EL (cell line): ENCODE measurements around the gene LYPLAL1.
"Not testable (repeated sequence)": the region's sequence is repeated elsewhere in the genome, so short reads cannot be mapped to it uniquely, and the experiment has no call there.

Source experiments
- DNase-seq: peaks from one replicate; pipeline ENCODE4 v3.0.0-alpha.2; 2016

LYPLAL1 gene

GRCh38 chr1:219171192-219171935 lies 2.3 kb upstream of the LYPLAL1 start:
- DNase-seq = no peak

- no peak for DNase-seq
Observed at GRCh38 chr1:219172821-219173220, 857 bp upstream of the LYPLAL1 start.

GRCh38 chr1:219173434-219173757 lies 282 bp upstream of the LYPLAL1 start:
- DNase-seq = no peak

GRCh38 chr1:219174460-219175211 lies 958 bp downstream of the LYPLAL1 start:
- peak; percentile 79 for DNase-seq

- DNase-seq = no peak
Observed at GRCh38 chr1:219175212-219175564, 1.5 kb downstream of the LYPLAL1 start.

GRCh38 chr1:219176168-219176567 lies 2.5 kb downstream of the LYPLAL1 start:
- DNase-seq = no peak

GRCh38 chr1:219177363-219177762 lies 3.7 kb downstream of the LYPLAL1 start:
- DNase-seq = no peak

- no peak for DNase-seq
Observed at GRCh38 chr1:219177940-219178339, 4.3 kb downstream of the LYPLAL1 start.

- no peak for DNase-seq
Observed at GRCh38 chr1:219179293-219179692, 5.6 kb downstream of the LYPLAL1 start.

- no peak for DNase-seq
Observed at GRCh38 chr1:219184337-219184736, 10.7 kb downstream of the LYPLAL1 start.

- peak; percentile 20 for DNase-seq
Observed at GRCh38 chr1:219185486-219186117, 11.9 kb downstream of the LYPLAL1 start.

GRCh38 chr1:219188331-219188803 lies 14.7 kb downstream of the LYPLAL1 start:
- no peak for DNase-seq

- DNase-seq = peak; percentile 74
Observed at GRCh38 chr1:219189021-219189824, 15.5 kb downstream of the LYPLAL1 start.

- DNase-seq = no peak
Observed at GRCh38 chr1:219189952-219190351, 16.3 kb downstream of the LYPLAL1 start.

- DNase-seq = no peak
Observed at GRCh38 chr1:219190605-219191004, 16.9 kb downstream of the LYPLAL1 start.

- DNase-seq = not testable (repeated sequence)
Observed at GRCh38 chr1:219195833-219196232, 22.2 kb downstream of the LYPLAL1 start.

GRCh38 chr1:219201656-219202055 lies 28.0 kb downstream of the LYPLAL1 start:
- no peak for DNase-seq

GRCh38 chr1:219202567-219202966 lies 28.9 kb downstream of the LYPLAL1 start:
- no peak for DNase-seq

GRCh38 chr1:219206350-219206749 lies 32.7 kb downstream of the LYPLAL1 start:
- DNase-seq = no peak

- DNase-seq = peak; percentile 11
Observed at GRCh38 chr1:219209578-219209977, 35.9 kb downstream of the LYPLAL1 start.

- no peak for DNase-seq
Observed at GRCh38 chr1:219210067-219210466, 36.4 kb downstream of the LYPLAL1 start.

GRCh38 chr1:219215477-219215876 lies 41.8 kb downstream of the LYPLAL1 start:
- DNase-seq = peak; percentile 18

GRCh38 chr1:219220945-219221344 lies 47.3 kb downstream of the LYPLAL1 start:
- no peak for DNase-seq
